Right renal cortex interstitium (tissue), 3 donors: ENCODE results near the gene FAM83D. TPM values are rescaled to one million over a fixed set of nuclear protein-coding genes. Genes with fewer than 3 reads are reported as not detected.
"Not testable (repeated sequence)": the region's sequence is repeated elsewhere in the genome, so short reads cannot be mapped to it uniquely, and the experiment has no call there.

Experiments used
- DNase-seq, 3 donors: peaks; one replicate each; pipeline ENCODE4 v3.0.0-alpha.2; 2013; ENCODE audit warnings: low read depth in 3 of 3, low spot score in 2 of 3
- polyA plus RNA-seq, 3 donors: library from polyadenylated mRNA; unstranded; fragments of 120-200 nt; gene quantifications; one replicate each; pipeline ENCODE4 v1.2.1, GENCODE V29; 2013; ENCODE audit not compliant: insufficient read length in 3 of 3

FAM83D gene
- polyA plus RNA-seq, 3 donors, result 14.3 to 16.1 (median 15.8) TPM

GRCh38 chr20:38932457-38933120 lies 6.4 kb downstream of the FAM83D start:
- no peak for DNase-seq

GRCh38 chr20:38934530-38934929 lies 8.3 kb downstream of the FAM83D start:
- DNase-seq, result no peak

- DNase-seq, result no peak
These were observed 9.1 kb downstream of the FAM83D start for GRCh38 chr20:38935285-38935684.

GRCh38 chr20:38935967-38936407 lies 9.8 kb downstream of the FAM83D start:
- no peak for DNase-seq

- no peak for DNase-seq
These were observed 10.8 kb downstream of the FAM83D start for GRCh38 chr20:38937000-38937399.

GRCh38 chr20:38937978-38938473 lies 11.8 kb downstream of the FAM83D start:
- DNase-seq, result no peak

GRCh38 chr20:38939686-38940085 lies 13.5 kb downstream of the FAM83D start:
- DNase-seq, result no peak

- no peak for DNase-seq
These were observed 14.4 kb downstream of the FAM83D start for GRCh38 chr20:38940644-38941043.

GRCh38 chr20:38941726-38942389 lies 15.6 kb downstream of the FAM83D start:
- no peak for DNase-seq

- no peak for DNase-seq
These were observed 18.8 kb downstream of the FAM83D start for GRCh38 chr20:38945012-38945411.

- DNase-seq, result no peak
These were observed 20.6 kb downstream of the FAM83D start for GRCh38 chr20:38946836-38947235.

GRCh38 chr20:38947931-38948362 lies 21.7 kb downstream of the FAM83D start:
- no peak for DNase-seq

GRCh38 chr20:38950254-38950653 lies 24.0 kb downstream of the FAM83D start:
- no peak for DNase-seq

- no peak for DNase-seq
These were observed 25.4 kb downstream of the FAM83D start for GRCh38 chr20:38951611-38952010.

- DNase-seq, result no peak
These were observed 25.9 kb downstream of the FAM83D start for GRCh38 chr20:38952153-38952552.

GRCh38 chr20:38953630-38954340 lies 27.6 kb downstream of the FAM83D start:
- DNase-seq, result no peak

GRCh38 chr20:38957235-38957876 lies 31.1 kb downstream of the FAM83D start:
- DNase-seq, result no peak

- no peak for DNase-seq
These were observed 31.8 kb downstream of the FAM83D start for GRCh38 chr20:38957915-38958485.

- DNase-seq, result not testable (repeated sequence)
These were observed 34.0 kb downstream of the FAM83D start for GRCh38 chr20:38960187-38960687.

- DNase-seq, result peak in 1 of 3 donors; percentile 12
These were observed 35.4 kb downstream of the FAM83D start for GRCh38 chr20:38961530-38962043.
